ENCODE data around the gene DPEP2.
"Not testable (repeated sequence)": the region's sequence is repeated elsewhere in the genome, so short reads cannot be mapped to it uniquely, and the experiment has no call there.

The DPEP2 gene

GRCh38 chr16:67998779-67999688, at the start of gene DPEP2:
Gene DPEP2, minus strand, starts transcription at chr16:67999484. Its CDS starts 6,272 bp downstream, at chr16:67993212.
- DNase-seq (ENCODE audit: extremely low read depth, low read depth): not testable (repeated sequence)

DNA sequence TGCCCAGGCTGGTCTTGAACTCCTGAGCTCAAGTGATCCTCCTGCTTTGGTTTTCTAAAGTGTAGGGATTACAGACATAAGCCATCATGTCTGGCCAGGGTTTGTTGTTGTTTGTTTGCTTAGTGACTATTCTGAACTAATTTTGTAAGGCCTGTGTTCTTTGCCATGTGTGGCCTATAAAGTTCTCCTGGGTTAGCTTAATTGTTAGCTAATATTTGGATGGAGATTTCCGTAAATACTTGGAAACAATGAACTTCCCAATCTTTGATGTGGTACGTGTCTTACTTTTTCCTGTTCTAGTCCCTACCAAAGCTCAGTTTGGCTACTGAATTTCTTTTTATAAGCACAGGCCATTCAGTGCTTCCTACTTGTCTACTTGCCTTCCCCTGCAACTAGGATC, 48.7 kb upstream of the DPEP2 start:
- no peak for DNase-seq (ENCODE audit: extremely low read depth, low read depth)
- no peak for TF ChIP-seq CTCF (IDR thresholded peaks at IDR 0.05; ENCODE audit: low read depth, low read length)

DNA sequence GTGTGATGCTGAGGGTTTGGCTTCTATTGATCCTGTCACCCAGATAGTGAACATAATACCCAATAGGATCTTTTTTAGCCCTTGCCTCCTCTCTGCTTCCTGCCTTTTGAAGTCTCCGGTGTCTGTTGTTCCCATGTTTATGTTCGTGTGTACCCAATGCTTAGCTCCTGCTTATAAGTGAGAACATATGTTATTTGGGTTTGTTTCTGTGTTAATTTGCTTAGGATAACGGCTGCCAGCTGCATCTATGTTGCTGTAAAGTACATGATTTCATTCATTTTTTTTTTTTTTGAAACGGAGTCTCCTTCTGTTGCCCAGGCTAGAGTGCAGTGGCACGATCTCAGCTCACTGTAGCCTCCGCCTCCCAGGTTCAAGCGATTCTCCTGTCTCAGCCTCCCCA, 46.8 kb upstream of the DPEP2 start:
- no peak for TF ChIP-seq CTCF (IDR thresholded peaks at IDR 0.05; ENCODE audit: low read depth, low read length)
- no peak for DNase-seq (ENCODE audit: extremely low read depth, low read depth)

- no peak for DNase-seq (ENCODE audit: extremely low read depth, low read depth)
- TF ChIP-seq CTCF (IDR thresholded peaks at IDR 0.05; ENCODE audit: low read depth, low read length): no peak
These were observed 42.5 kb upstream of the DPEP2 start for GRCh38 chr16:68041783-68042182.

GRCh38 chr16:68040506-68041288, 41.4 kb upstream of the DPEP2 start:
- DNase-seq (ENCODE audit: extremely low read depth, low read depth): no peak
- peak; percentile 82 for TF ChIP-seq CTCF (IDR thresholded peaks at IDR 0.05; ENCODE audit: low read depth, low read length)

DNA sequence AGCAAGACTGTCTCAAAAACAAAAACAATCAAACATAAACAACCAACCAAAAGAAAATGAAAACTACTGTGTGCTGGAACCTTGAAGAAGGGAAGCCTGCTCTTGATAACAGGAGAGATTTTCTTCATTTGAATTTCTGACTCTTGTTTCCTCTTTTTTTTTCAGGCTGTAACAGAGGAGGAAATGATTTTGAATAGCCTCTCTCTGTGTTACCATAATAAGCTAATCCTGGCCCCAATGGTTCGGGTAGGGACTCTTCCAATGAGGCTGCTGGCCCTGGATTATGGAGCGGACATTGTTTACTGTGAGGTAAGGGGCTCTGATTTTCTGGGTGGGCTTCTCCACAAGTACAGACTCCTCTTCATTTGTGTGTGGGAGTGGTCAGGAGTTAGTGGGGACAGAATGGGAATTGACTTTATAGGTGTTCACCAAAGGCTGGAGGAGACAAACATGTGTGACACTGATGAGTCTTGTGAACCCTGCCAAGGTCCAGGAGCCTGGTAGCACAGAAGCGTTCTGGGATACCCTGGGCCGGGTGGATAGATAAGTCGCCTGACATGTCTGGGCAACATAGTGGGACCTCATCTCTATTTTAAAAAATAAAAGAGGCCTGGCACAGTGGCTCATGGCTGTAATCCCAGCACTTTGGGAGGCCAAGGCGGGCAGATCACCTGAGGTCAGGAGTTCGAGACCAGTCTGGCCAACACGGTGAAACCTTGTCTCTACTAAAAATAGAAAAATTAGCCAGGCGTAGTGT, 38.7 kb upstream of the DPEP2 start:
- TF ChIP-seq CTCF (IDR thresholded peaks at IDR 0.05; ENCODE audit: low read depth, low read length): no peak

GRCh38 chr16:68035227-68035626, 35.9 kb upstream of the DPEP2 start:
- DNase-seq (ENCODE audit: extremely low read depth, low read depth): no peak

More for the DNA sequence above, 38.7 kb upstream of the DPEP2 start:
- DNase-seq (ENCODE audit: extremely low read depth, low read depth): no peak

More at GRCh38 chr16:68035227-68035626, 35.9 kb upstream of the DPEP2 start:
- no peak for TF ChIP-seq CTCF (IDR thresholded peaks at IDR 0.05; ENCODE audit: low read depth, low read length)
